ENCODE results near the gene PRAMEF9.
"Not testable (repeated sequence)": the region's sequence is repeated elsewhere in the genome, so short reads cannot be mapped to it uniquely, and the experiment has no call there.

The PRAMEF9 gene

DNA sequence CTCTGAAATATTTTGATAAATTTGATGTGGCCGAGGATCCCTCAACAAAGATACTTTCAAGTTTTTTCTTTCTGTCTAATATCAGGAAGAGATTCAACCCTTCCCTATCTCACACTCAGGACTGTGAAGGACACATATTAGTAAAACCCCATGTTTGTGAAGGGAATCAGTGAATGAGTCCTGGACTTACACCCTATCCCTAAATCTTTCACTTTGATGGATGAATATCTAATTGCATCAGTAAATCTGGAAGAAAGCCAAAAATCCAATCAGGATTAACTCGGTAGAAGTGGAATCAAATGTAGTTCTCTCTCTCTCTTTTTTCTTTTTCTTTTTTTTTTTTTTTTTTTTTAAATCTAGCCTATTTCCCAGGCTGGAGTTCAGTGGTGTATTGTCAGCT lies at the start of gene PRAMEF9:
PRAMEF9 (plus strand) TSS at position 301 of the 400 bp plus-strand sequence. CDS start 3,433 bp downstream, outside the sequence.
- DNase-seq, result not testable (repeated sequence)

GRCh38 chr1:13155909-13156308 lies 15.7 kb upstream of the PRAMEF9 start, which contains the start of gene PRAMEF26:
PRAMEF26 (minus strand) TSS chr1:13156009; CDS start chr1:13153095, 2,914 bp downstream.
- not testable (repeated sequence) for DNase-seq

- not testable (repeated sequence) for DNase-seq
Measured at GRCh38 chr1:13165531-13165930, 6.1 kb upstream of the PRAMEF9 start, which contains the start of gene HNRNPCL4. HNRNPCL4 (minus strand) TSS chr1:13165631; CDS start chr1:13165467, 164 bp downstream.

DNA sequence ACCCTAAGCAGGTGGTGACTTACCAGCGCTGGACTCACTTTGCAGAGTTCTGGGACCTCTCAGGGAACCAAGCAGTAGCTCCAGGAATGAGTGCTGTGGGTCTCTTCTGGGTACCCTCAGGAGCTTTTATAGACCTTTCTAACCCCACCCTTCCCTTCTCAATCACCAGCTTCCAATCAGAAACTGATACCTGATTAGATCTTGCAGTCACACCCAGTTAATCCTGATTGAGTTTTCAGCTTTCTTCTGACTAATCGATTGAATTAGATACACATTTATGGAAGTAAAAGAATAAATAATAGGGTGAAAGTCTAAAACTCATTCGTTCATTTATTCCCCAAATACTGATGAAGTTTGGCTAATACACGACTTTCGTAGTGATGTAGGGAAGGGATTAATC lies 29.7 kb downstream of the PRAMEF9 start, which contains the start of gene PRAMEF13:
PRAMEF13 (minus strand) TSS at position 101 of the 400 bp plus-strand sequence. CDS start 1,820 bp downstream, outside the sequence.
- DNase-seq, result not testable (repeated sequence)

GRCh38 chr1:13208712-13209111 lies 37.1 kb downstream of the PRAMEF9 start:
- not testable (repeated sequence) for DNase-seq

DNA sequence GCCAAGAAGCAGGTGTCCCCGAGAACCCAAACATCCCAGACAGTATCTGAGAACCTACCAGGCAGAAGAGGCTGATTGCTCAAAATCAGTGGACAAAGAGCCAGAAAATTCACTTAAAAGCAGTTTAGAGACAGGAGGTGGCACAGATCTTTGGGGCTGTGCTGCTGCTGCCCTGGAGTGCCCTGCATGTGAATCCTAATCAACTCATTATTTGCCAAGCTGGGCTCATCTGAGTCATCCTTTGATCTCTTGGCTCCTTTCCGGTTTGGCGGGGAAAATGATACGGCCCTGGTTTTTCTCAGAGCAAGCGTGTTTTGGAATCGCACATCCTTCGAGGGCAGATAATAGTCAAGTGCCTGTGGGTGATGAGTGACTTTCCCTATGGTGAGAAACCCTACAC lies 45.0 kb downstream of the PRAMEF9 start:
- not testable (repeated sequence) for DNase-seq

DNA sequence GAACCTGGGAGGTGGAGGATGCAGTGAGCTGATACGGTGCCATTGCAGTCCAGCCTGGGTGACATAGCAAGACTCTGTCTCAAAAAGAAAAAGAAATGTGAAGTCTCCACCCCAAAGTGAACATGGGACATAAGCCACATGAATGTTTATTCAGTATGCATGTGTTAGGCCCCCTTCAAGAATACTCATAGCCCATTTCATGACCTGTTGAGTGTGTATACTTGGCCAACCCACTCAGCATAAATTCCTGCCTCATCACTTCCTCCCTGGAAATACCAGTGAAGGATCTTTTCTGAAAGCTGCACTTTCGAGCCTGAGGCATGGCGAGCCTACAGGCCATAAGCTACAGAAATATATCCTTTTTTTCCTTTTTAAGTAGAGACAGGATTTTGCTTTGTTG lies 47.6 kb downstream of the PRAMEF9 start:
- DNase-seq, result not testable (repeated sequence)

DNA sequence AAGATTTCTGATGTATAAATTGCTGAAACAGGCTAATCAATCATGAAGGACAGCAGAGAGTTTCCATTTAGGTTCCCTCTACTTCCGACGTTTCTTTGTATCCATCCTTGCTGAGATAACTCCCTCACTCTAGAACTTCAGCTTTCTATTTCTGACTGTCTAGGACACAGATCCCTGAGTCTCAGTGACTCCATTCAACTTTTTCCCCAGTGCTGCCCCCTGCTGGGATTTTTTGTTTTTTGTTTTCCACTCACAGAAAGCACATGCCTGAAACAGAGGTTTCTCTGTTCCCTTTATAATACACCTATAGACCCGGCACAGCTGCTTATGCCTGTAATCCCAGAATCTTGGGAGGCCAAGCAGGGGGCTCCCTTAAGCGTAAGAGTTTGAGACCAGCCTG lies 51.1 kb downstream of the PRAMEF9 start:
- DNase-seq, result not testable (repeated sequence)

GRCh38 chr1:13224480-13225060 lies 52.9 kb downstream of the PRAMEF9 start:
- no peak for DNase-seq

DNA sequence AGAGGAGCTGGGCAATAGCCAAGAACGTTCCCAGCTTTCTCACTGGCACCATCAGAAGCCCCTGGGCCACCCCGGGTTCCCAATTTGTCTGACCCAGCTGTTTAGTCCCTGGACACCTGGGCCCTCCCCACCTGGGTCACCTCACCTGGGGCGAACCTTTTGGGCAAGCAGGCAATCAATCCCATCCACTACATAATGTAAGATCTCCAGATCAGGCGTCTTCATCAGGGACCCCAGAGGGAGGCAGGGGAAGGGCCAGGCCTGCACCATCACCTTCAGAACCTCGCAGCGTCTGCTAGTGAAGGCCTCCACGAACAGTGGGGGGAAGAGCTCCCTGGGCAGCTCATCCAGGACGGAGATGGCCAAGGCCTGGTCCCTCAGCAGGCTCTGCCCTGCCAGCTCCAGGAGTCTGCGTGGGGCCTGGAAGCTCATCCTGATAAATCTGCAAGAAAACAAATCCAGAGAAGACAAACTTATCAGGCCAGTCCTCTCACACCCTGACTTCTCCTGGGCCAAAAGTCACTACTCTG lies 54.1 kb downstream of the PRAMEF9 start, which contains the start of gene PRAMEF18:
PRAMEF18 (minus strand) TSS at position 480 of the 530 bp plus-strand sequence; CDS start at position 432, 48 bp downstream.
- DNase-seq, result not testable (repeated sequence)

DNA sequence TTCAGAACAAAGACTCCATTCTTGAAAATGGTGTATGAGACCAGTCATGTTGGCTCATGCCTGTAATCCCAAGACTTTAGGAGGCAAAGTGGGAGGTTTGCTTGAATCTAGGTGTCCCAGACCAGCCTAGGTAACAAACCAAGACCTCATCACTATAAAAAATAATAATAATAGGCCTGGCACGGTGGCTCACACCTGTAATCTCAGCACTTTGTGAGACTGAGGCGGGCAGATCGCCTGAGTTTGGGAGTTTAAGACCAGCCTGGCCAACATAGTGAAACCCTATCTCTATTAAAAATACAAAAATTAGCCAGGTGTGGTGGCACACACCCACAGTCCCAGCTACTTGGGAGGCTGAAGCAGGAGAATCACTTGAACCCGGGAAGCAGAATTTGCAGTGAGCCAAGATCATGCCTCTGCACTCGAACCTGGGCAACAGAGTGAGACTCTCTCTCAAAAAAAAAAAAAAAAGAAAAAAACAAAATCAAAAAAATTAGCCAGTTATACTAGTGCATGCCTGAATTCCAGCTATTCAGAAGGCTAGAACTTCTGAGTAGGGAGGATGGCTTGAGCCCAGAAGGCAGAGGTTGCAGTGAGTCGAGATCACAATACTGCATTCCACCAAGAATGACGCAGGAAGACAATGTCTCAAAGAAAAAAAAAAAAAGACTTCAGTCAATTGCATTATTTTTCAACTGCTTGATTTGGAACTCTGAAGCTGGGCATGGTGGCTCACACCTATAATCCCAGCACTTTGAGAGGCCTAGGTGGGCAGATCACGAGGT lies 55.8 kb downstream of the PRAMEF9 start:
- DNase-seq, result not testable (repeated sequence)

GRCh38 chr1:13228343-13228781 lies 56.7 kb downstream of the PRAMEF9 start:
- DNase-seq, result no peak

All from T1000 (cell line).